ENCODE measurements around the gene PER2. TPM values are rescaled to one million over a fixed set of nuclear protein-coding genes. Genes with fewer than 3 reads are reported as not detected.

Gene PER2
- total and polyA plus RNA-seq, 2 of the 4 experiments (the other 2 are of a cell fraction), result 1.7 to 3.2 TPM

- TF ChIP-seq RCOR1 (IDR thresholded peaks at IDR 0.05; ENCODE audit: insufficient replicate concordance, low read length) (no peak), USF2 (IDR thresholded peaks at IDR 0.05; ENCODE audit: low read depth, low read length) (no peak), RFX5 (IDR thresholded peaks at IDR 0.05; ENCODE audit: low read depth, low read length) (no peak), SMC3 (IDR thresholded peaks at IDR 0.05; ENCODE audit: low read depth, low read length) (no peak), POLR2A (IDR thresholded peaks at IDR 0.05; ENCODE audit: low read depth, low read length) (no peak), BHLHE40 (IDR thresholded peaks at IDR 0.05; ENCODE audit: low read depth, low read length) (no peak)
Observed at GRCh38 chr2:238282861-238283738, 5.3 kb downstream of the PER2 start (continued).

Measured in IMR-90 (cell line).